ENCODE data around the gene ABL2.
"Not testable (repeated sequence)": the region's sequence is repeated elsewhere in the genome, so short reads cannot be mapped to it uniquely, and the experiment has no call there.

Gene ABL2

GRCh38 chr1:179168536-179168935 lies 60.9 kb downstream of the ABL2 start:
- no peak for DNase-seq

- no peak for DNase-seq
Observed at GRCh38 chr1:179167955-179168354, 61.5 kb downstream of the ABL2 start.

- DNase-seq, result no peak
Observed at GRCh38 chr1:179167418-179167777, 62.1 kb downstream of the ABL2 start.

GRCh38 chr1:179166663-179167417 lies 62.6 kb downstream of the ABL2 start:
- no peak for DNase-seq

DNA sequence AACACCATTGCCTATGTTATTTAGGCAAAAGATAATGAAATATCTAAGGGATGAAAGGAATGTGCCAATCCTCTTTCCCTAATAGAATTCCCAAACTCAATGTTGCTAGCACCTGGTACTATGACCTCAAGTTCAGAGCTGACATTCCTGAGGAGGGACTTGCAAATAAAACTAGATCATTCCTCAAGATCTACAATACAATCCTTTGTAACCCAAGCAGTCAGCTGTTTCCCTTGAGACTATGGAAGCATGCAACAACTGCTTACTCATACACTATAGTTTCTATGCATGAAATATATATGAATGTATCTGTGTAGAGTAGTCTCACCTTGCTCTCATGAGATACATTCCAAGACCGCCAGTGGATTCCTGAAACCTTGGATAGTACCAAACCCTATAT lies 65.0 kb downstream of the ABL2 start:
- no peak for DNase-seq

DNA sequence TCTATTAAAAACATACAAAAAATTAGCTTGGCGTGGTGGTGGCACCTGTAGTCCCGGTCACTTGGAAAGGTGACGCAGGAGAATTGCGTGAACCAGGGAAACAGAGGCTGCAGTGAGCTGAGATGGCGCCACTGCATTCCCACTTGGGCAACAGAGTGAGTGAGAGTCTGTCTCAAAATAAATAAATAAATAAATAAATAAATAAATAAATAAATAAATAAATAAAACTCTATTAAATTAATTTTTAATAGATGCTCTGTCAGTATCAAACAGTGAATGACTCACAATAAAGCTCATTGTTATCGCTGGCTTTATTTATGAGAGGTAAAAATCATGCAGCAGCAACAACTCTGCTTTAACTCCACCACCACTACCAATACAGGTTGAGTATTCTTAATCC lies 72.8 kb downstream of the ABL2 start:
- DNase-seq, result no peak

- no peak for DNase-seq
Observed at GRCh38 chr1:179156026-179156425, 73.5 kb downstream of the ABL2 start.

DNA sequence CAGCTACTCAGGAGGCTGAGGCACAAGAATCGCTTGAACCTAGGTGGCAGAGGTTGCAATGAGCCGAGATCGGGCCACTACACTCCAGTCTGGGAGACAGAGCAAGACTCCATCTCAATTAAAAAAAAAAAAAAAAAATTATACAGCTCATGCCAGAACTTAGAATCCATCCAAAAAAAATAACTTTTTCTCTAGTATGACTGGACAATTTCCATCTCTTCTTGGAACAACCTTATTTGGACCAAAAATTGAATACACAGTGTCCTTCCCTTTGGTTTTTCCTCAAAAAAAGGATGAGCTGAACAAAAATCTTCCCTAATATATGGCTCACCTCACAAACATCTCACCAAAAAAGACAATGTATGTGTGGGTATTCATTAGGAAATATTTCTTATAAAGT lies 73.9 kb downstream of the ABL2 start:
- no peak for DNase-seq

DNA sequence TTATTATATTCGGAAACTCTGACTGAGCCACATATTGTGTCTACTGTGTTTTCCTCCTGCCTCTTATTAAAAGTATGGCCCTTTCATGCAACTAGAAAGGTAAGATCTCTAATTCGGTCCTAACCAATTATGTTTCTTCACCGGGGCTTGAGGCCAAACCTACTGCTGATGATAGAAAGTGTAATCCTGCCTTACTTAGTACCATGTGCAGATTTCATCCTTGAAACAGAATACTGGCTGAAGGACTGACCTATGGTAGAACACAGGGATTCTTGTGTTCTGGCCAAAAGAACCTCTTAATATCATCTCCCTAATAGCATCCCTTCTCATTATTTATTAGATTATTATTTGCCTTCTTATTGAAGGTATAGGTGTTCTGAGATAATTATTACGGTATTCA lies 75.0 kb downstream of the ABL2 start:
- no peak for DNase-seq

DNA sequence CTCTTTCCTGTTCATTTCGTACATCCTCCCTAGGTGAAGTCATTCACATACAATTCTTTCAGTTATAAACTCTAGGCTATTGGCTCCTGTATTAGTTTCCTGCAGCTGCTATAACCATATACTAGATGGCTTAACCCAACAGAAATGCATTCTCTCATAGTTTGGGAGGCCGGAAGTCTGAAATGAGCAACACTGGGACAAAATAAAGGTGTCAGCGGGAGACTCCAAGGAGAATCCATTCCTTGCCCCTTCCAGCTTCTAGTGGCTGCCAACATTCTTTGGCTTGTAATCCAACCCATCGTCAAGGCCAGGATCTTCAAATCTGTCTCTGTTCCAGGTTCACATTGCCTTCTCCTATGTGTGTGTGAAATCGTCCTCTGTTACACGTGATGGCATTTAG lies 76.3 kb downstream of the ABL2 start:
- DNase-seq, result no peak

DNA sequence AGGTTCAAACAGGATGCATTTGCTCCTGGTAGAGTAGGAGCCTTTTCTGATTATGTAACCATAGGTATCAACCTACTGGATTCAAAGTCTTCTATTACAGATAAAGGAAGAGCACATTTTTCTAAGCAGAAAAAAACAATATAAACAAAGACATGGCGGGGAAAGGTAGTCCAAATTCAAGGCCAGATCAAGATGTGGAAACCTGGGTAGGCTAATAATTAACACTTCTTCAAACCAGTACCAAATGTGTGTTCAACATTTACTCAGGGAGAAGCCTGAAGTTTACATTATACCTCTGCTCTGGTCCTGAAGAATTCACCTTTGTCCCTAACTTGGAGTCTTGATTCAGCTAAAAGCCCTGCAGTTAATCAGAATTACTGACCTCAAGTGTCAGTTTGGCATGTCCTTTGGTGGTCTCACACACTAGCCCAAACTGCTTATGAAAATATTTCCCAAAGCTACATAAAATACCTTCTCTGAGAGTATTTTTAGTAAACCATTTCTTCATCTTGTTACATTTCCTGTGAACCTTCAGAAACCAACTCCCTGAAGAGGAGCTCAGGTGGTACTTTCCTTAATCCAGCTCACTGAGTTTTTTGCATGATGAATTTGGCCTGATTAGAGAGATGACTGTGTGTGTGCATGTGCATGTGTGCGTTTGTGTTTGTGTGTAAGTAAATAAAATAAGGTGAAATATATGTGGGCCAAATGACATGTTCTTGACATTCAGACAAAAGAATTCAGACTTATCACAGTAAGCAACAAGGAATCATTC lies 77.4 kb downstream of the ABL2 start:
- no peak for DNase-seq

GRCh38 chr1:179146911-179147310 lies 82.6 kb downstream of the ABL2 start:
- DNase-seq, result no peak

DNA sequence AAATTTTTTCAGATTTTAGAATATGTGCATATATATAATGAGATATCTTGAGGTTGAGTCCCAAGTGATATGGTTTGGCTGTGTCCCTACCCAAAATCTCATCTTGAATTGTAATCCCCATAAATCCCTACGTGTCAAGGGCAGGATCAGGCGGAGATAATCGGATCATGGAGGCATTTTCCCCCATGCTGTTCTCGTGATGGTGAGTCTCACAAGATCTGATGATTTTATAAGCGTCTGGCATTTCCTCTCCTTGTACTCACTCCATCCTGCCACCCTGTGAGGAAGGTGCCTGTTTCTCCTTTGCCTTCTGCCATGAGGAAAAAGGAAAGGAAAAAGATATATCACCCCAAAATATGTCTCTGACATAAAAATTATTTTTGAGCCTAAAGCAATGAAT lies 83.0 kb downstream of the ABL2 start:
- DNase-seq, result no peak

GRCh38 chr1:179145521-179145920 lies 84.0 kb downstream of the ABL2 start:
- DNase-seq, result no peak

DNA sequence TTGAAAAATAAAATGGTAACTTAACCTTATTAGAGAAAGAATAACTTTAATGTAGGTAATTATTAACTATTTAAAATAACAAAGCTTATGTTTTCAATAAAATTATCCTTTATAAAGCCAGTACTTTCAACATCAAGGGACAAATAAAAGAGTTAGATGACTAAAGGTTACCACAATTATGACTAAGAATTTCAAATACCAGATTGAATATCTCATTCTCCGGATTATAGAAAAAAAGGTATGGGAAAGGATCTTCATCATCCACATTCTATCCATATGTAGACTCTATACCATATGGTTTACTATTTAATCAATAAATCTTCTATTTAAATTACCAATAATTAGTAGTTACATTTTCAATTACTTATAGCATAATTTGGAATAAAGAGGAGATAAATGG lies 84.9 kb downstream of the ABL2 start:
- DNase-seq, result no peak

- no peak for DNase-seq
Observed at GRCh38 chr1:179143322-179143721, 86.2 kb downstream of the ABL2 start.

- DNase-seq, result no peak
Observed at GRCh38 chr1:179142889-179143299, 86.6 kb downstream of the ABL2 start.

- DNase-seq, result no peak
Observed at GRCh38 chr1:179141592-179142251, 87.8 kb downstream of the ABL2 start.

DNA sequence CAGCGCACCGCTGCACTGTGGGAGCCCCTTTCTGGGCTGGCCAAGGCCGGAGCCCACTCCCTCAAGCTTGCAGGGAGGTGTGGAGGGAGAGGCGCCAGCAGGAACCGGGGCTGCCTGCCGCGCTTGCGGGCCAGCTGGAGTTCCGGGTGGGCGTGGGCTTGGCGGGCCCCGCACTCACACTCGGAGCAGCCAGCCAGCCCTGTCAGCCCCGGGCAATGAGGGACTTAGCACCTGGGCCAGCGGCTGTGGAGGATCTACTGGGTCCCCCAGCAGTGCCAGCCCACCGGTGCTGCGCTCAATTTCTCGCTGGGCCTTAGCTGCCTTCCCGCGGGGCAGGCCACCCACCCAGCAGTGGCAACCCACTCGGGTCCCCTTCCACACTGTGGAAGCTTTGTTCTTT lies 90.7 kb downstream of the ABL2 start:
- not testable (repeated sequence) for DNase-seq

- no peak for DNase-seq
Observed at GRCh38 chr1:179137617-179138255, 91.7 kb downstream of the ABL2 start.

DNA sequence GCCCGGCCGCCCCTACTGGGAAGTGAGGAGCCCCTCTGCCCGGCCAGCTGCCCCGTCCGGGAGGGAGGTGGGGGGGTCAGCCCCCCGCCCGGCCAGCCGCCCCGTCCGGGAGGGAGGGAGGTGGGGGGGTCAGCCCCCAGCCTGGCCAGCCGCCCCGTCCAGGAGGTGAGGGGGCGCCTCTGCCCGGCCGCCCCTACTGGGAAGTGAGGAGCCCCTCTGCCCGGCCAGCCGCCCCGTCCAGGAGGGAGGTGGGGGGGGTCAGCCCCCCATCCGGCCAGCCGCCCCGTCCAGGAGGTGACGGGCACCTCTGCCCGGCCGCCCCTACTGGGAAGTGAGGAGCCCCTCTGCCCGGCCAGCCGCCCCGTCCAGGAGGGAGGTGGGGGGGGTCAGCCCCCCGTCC lies 93.8 kb downstream of the ABL2 start:
- not testable (repeated sequence) for DNase-seq

GRCh38 chr1:179135168-179135567 lies 94.3 kb downstream of the ABL2 start:
- DNase-seq, result not testable (repeated sequence)

- DNase-seq, result no peak
Observed at GRCh38 chr1:179129702-179130473, 99.6 kb downstream of the ABL2 start.
